HG02884 (cell line): ENCODE data around the gene MAT1A.

ENCODE experiments used
- ATAC-seq: cut with Tn5 transposase; IDR thresholded peaks from one replicate; pipeline ENCODE4 v1.9.1; 2021; ENCODE audit warnings: mild to moderate bottlenecking, moderate library complexity; ENCODE audit not compliant: unreplicated experiment

The MAT1A gene

GRCh38 chr10:80283119-80283518 lies 6.3 kb downstream of the MAT1A start:
- ATAC-seq, result no peak

- ATAC-seq, result no peak
Observed at GRCh38 chr10:80281784-80282765, 7.4 kb downstream of the MAT1A start.

- peak; percentile 59 for ATAC-seq
Observed at GRCh38 chr10:80281292-80281691, 8.2 kb downstream of the MAT1A start.

- ATAC-seq, result no peak
Observed at GRCh38 chr10:80280071-80280800, 9.2 kb downstream of the MAT1A start.

- ATAC-seq, result no peak
Observed at GRCh38 chr10:80279146-80279545, 10.3 kb downstream of the MAT1A start.

- ATAC-seq, result no peak
Observed at GRCh38 chr10:80278480-80278879, 11.0 kb downstream of the MAT1A start.

GRCh38 chr10:80277567-80278250 lies 11.7 kb downstream of the MAT1A start:
- ATAC-seq, result no peak

GRCh38 chr10:80277016-80277415 lies 12.4 kb downstream of the MAT1A start:
- ATAC-seq, result no peak

- ATAC-seq, result no peak
Observed at GRCh38 chr10:80276335-80276734, 13.1 kb downstream of the MAT1A start.

- no peak for ATAC-seq
Observed at GRCh38 chr10:80275756-80276155, 13.7 kb downstream of the MAT1A start.

- no peak for ATAC-seq
Observed at GRCh38 chr10:80275135-80275498, 14.3 kb downstream of the MAT1A start.

GRCh38 chr10:80274396-80275134 lies 14.9 kb downstream of the MAT1A start:
- no peak for ATAC-seq

- ATAC-seq, result no peak
Observed at GRCh38 chr10:80273523-80274170, 15.8 kb downstream of the MAT1A start.

- ATAC-seq, result no peak
Observed at GRCh38 chr10:80272793-80273522, 16.5 kb downstream of the MAT1A start.

GRCh38 chr10:80271416-80271815 lies 18.0 kb downstream of the MAT1A start:
- no peak for ATAC-seq

- no peak for ATAC-seq
Observed at GRCh38 chr10:80270887-80271286, 18.6 kb downstream of the MAT1A start.

GRCh38 chr10:80268938-80269588 lies 20.4 kb downstream of the MAT1A start:
- no peak for ATAC-seq

- no peak for ATAC-seq
Observed at GRCh38 chr10:80268266-80268665, 21.2 kb downstream of the MAT1A start.

GRCh38 chr10:80266513-80266863 lies 23.0 kb downstream of the MAT1A start:
- ATAC-seq, result no peak
